Measurements from ENCODE around the gene MSH3.

The MSH3 gene

GRCh38 chr5:80919678-80920196, 265.3 kb downstream of the MSH3 start:
- DNase-seq, result no peak

GRCh38 chr5:80920333-80920732, 265.9 kb downstream of the MSH3 start:
- no peak for DNase-seq

GRCh38 chr5:80921026-80921425, 266.6 kb downstream of the MSH3 start:
- no peak for DNase-seq

GRCh38 chr5:80925931-80926330, 271.5 kb downstream of the MSH3 start:
- no peak for DNase-seq

Measured in stimulated activated CD4-positive, alpha-beta T cell treated with anti-CD3 and anti-CD28 coated beads, Interleukin-4, amount 100 ng/mL, for 24 hours (primary cell).